Fibroblast of lung (primary cell): ENCODE results near the gene PTPN22. TPM values are rescaled to one million over a fixed set of nuclear protein-coding genes. Genes with fewer than 3 reads are reported as not detected.

Experiments used
- DNase-seq, 2 donors: peaks; one replicate each; pipeline versions ENCODE4 v3.0.0 to v3.0.0-alpha.2; 2010; ENCODE audit warnings: low read depth in 2 of 2
- H2AFZ ChIP-seq: 2 replicates; pipeline ENCODE4 v1.5.1; 2012; ENCODE audit warnings: low read length, control low read depth, inconsistent platforms
- H3K27ac ChIP-seq: 2 replicates; pipeline ENCODE4 v1.5.1; 2011; ENCODE audit warnings: low read length, control low read depth; ENCODE audit not compliant: insufficient read depth
- H3K27me3 ChIP-seq: 2 replicates; pipeline ENCODE4 v1.5.1; 2011; ENCODE audit warnings: mild to moderate bottlenecking, low read length; ENCODE audit not compliant: control insufficient read depth, insufficient read depth
- H3K36me3 ChIP-seq: 2 replicates; pipeline ENCODE4 v1.5.1; 2011; ENCODE audit warnings: low read length; ENCODE audit not compliant: control insufficient read depth, insufficient read depth
- H3K4me1 ChIP-seq: 2 replicates; pipeline ENCODE4 v1.5.1; 2011; ENCODE audit warnings: low read length; ENCODE audit not compliant: control insufficient read depth, insufficient read depth; ENCODE audit errors: extremely low read depth
- H3K4me2 ChIP-seq: 2 replicates; pipeline ENCODE4 v1.5.1; 2011; ENCODE audit warnings: low read length, control low read depth; ENCODE audit not compliant: insufficient read depth; ENCODE audit errors: extremely low read depth
- H3K4me3 ChIP-seq, 4 experiments: fragments of 200-600 bp in 1 of 4; sonication (generic) in 1 of 4; replicated peaks in 1 of 4; 2 replicates each; pipeline ENCODE4 v1.5.1; 2011 to 2016; ENCODE audit warnings: low read length in 4 of 4, low read depth in 3 of 4, mild to moderate bottlenecking in 3 of 4, control low read depth in 2 of 4, inconsistent platforms in 1 of 4, mixed read lengths in 1 of 4; ENCODE audit not compliant: insufficient read depth in 1 of 4; ENCODE audit errors: control extremely low read depth in 1 of 4
- H3K79me2 ChIP-seq: 2 replicates; pipeline ENCODE4 v1.5.1; 2012; ENCODE audit warnings: mild to moderate bottlenecking, low read length, inconsistent platforms; ENCODE audit not compliant: control insufficient read depth, insufficient read depth
- H3K9ac ChIP-seq: 2 replicates; pipeline ENCODE4 v1.5.1; 2011; ENCODE audit warnings: mild to moderate bottlenecking, low read length, control low read depth; ENCODE audit not compliant: insufficient read depth
- H3K9me3 ChIP-seq: 2 replicates; pipeline ENCODE4 v1.5.1; 2012; ENCODE audit warnings: low read depth, low read length; ENCODE audit not compliant: control insufficient read depth, insufficient read depth
- H4K20me1 ChIP-seq: 2 replicates; pipeline ENCODE4 v1.5.1; 2011; ENCODE audit warnings: low read length; ENCODE audit not compliant: control insufficient read depth, insufficient read depth; ENCODE audit errors: extremely low read depth
- EZH2 ChIP-seq: IDR thresholded peaks from 2 replicates; pipeline ENCODE4 v1.5.1; 2012; ENCODE audit warnings: low read length, control low read depth, mild to moderate bottlenecking; ENCODE audit errors: missing control alignments
- polyA plus RNA-seq, 2 donors: library from polyadenylated mRNA; depleted of rRNA in 1 of 2; stranded (reverse) in 1 of 2; unstranded in 1 of 2; fragments of >200 nt; gene quantifications; 2 replicates each; pipeline ENCODE4 v1.2.1, GENCODE V29; 2011 to 2012; ENCODE audit warnings: missing spikeins in 1 of 2
- total RNA-seq: library from RNA; depleted of rRNA; stranded (reverse); fragments of >200 nt; gene quantifications from 2 replicates; pipeline ENCODE4 v1.2.1, GENCODE V29; 2014
- TF ChIP-seq, protein P1 (sequence below), 2 donors: IDR thresholded peaks in 1 of 2; conservative IDR thresholded peaks in 1 of 2; 1 replicate in 1 of 2; 2 replicates in 1 of 2; pipeline ENCODE4 v1.5.1; 2011 to 2012; ENCODE audit warnings: low read length in 2 of 2, control low read depth in 1 of 2, inconsistent platforms in 1 of 2, low read depth in 1 of 2, mild to moderate bottlenecking in 1 of 2

PTPN22 gene
- total and polyA plus RNA-seq, 2 donors (not counting 1 experiment from before 2014, with no cell fraction given) = 0.10 to 0.33 TPM

DNA sequence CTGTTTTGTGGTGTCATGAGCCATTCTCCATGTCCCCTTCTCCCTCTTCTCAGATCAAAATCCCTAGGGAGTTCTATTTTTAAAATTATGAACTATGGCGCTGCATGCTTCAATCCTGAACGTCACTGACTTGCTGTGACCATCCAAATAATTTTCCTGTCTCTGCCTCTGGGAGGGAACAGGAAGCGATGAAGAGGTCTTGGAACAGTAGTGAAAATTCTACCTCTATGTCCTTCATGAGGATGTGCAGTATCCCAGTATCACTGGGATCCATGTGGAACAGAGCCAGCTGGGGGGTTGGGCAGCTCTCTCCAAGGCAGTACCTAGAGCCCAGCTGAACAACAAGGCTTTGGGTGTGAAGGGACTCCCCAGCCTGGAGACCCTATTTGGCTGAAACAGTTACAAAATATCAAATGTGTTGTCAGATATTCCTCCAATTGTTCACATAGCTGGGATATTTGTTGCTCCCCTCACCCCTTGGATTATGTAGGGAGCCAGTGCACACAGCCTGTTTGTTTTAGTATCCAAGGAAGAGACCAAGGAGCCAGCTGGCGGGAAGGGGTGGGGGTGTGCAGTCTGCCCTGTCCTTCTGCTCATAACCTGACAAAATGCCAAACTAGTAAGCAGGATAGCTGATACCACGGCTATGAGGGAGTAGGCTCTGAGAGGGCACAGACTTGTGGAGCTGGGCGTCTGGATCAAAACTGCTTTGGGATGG is 41.2 kb upstream of the PTPN22 start:
- H3K27me3 ChIP-seq = no peaks in the 10 kb centered on the region
- H3K4me3 ChIP-seq = peak overlapping the region in 1 of 4 experiments; percentile 1
- H3K9ac ChIP-seq = no peak overlapping the region
- H3K9me3 ChIP-seq = no peaks in the 10 kb centered on the region
- H3K4me1 ChIP-seq = peaks cover 10% of the 10 kb centered on the region
- peak; percentile 74 for DNase-seq
- no peaks in the 10 kb centered on the region for H4K20me1 ChIP-seq
- H3K36me3 ChIP-seq = peaks cover 5% of the 10 kb centered on the region
- peak overlapping the region; percentile 37 for H3K27ac ChIP-seq
- TF ChIP-seq, protein P1, sequence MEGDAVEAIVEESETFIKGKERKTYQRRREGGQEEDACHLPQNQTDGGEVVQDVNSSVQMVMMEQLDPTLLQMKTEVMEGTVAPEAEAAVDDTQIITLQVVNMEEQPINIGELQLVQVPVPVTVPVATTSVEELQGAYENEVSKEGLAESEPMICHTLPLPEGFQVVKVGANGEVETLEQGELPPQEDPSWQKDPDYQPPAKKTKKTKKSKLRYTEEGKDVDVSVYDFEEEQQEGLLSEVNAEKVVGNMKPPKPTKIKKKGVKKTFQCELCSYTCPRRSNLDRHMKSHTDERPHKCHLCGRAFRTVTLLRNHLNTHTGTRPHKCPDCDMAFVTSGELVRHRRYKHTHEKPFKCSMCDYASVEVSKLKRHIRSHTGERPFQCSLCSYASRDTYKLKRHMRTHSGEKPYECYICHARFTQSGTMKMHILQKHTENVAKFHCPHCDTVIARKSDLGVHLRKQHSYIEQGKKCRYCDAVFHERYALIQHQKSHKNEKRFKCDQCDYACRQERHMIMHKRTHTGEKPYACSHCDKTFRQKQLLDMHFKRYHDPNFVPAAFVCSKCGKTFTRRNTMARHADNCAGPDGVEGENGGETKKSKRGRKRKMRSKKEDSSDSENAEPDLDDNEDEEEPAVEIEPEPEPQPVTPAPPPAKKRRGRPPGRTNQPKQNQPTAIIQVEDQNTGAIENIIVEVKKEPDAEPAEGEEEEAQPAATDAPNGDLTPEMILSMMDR (conservative IDR thresholded peaks at IDR 0.05 in 1 of 2, IDR thresholded peaks at IDR 0.05 in 1 of 2; ENCODE audit: low read depth in 1 of 2, low read length in 2 of 2) = no peak
- TF ChIP-seq EZH2 = no peak
- peak overlapping the region; percentile 14 for H2AFZ ChIP-seq
- H3K79me2 ChIP-seq = no peaks in the 10 kb centered on the region
- peak overlapping the region; percentile 21 for H3K4me2 ChIP-seq

DNA sequence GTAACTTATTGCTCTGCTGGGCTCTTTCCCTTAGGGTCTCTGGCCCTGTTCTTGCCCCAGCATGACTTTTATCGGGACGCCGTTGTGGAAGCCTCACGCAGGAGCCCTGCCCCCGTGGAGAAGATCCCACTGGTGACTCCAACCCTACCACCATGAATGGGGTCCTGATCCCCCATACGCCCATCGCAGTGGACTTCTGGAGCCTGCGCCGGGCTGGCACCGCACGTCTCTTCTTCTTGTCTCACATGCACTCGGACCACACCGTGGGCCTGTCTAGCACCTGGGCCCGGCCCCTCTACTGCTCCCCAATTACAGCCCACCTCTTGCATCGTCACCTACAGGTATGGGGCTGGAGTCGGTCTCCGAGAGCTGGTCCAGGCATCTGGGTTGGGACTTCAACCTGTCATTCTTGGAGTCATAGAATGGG is 33.9 kb upstream of the PTPN22 start:
- peaks cover 2% of the 10 kb centered on the region for H3K36me3 ChIP-seq
- no peaks in the 10 kb centered on the region for H3K4me1 ChIP-seq
- H3K9me3 ChIP-seq = no peaks in the 10 kb centered on the region
- H3K27ac ChIP-seq = peak overlapping the region; percentile 85
- DNase-seq = no peak
- TF ChIP-seq, protein P1 (conservative IDR thresholded peaks at IDR 0.05 in 1 of 2, IDR thresholded peaks at IDR 0.05 in 1 of 2; ENCODE audit: low read depth in 1 of 2, low read length in 2 of 2) = no peak
- TF ChIP-seq EZH2 = no peak
- H2AFZ ChIP-seq = peak overlapping the region; percentile 93
- peaks cover 25% of the 10 kb centered on the region for H3K79me2 ChIP-seq
- H3K4me2 ChIP-seq = peak overlapping the region; percentile 88
- H3K27me3 ChIP-seq = no peaks in the 10 kb centered on the region
- H3K4me3 ChIP-seq = peak overlapping the region; percentile 73 to 91 (median 88)
- H4K20me1 ChIP-seq = no peaks in the 10 kb centered on the region
- H3K9ac ChIP-seq = peak overlapping the region; percentile 77

DNA sequence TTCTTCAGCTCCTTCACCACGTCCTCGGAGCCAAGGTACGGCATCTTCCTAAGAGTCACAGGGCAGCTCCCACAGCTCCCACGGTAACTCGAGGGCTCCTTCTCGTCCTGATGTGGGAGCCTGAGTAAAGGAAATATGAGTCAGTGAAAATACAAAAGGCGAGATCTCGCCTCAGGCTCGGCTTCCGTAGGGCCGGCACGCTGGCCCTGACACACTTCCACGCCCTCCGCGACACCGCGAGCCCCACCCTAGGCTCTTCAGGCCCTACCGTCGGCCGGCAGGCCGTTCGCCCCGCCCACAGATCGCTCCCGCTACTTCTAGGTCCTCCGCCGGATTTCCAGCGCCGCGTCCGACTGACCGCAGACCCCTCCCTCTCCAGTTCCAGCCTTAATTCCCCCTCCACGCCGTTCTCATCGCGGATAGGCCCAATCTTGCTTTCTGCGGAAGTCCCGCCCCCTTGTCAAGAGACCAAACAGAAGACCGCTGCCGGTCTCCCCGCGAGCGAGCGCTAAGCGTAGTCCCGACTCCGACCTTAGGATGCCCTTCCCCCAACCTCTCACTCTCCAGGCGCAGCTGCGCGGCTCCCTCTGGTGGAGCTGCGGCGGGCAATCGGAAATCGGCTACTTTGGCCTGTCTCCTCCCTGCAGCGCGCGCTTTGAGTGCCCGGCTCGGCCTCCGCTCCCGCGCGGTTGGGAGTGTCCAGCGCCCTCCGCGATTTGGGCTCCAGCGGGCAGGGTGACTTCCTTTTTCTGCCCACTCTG is 33.3 kb upstream of the PTPN22 start, which contains the start of the genes AP4B1 and DCLRE1B:
AP4B1 (minus strand) TSS at position 126 of the 761 bp plus-strand sequence; CDS start at position 44, 82 bp downstream.
DCLRE1B (plus strand) TSS at position 653 of the 761 bp plus-strand sequence. CDS start 261 bp downstream, outside the sequence.
- no peaks in the 10 kb centered on the region for H4K20me1 ChIP-seq
- TF ChIP-seq, protein P1 (conservative IDR thresholded peaks at IDR 0.05 in 1 of 2, IDR thresholded peaks at IDR 0.05 in 1 of 2; ENCODE audit: low read depth in 1 of 2, low read length in 2 of 2) = peak; percentile 66 to 68
- no peak for TF ChIP-seq EZH2
- H3K79me2 ChIP-seq = peaks cover 25% of the 10 kb centered on the region
- DNase-seq = peak; percentile 100
- H2AFZ ChIP-seq = peak within 1 kb of the TSS; percentile 93
- peak within 1 kb of the TSS; percentile 73 to 91 (median 88) for H3K4me3 ChIP-seq
- H3K4me1 ChIP-seq = no peaks in the 10 kb centered on the region
- H3K4me2 ChIP-seq = peak within 1 kb of the TSS; percentile 92
- H3K9ac ChIP-seq = peak within 1 kb of the TSS; percentile 77
- no peaks in the 10 kb centered on the region for H3K27me3 ChIP-seq
- peaks cover 2% of the 10 kb centered on the region for H3K36me3 ChIP-seq
- H3K9me3 ChIP-seq = no peaks in the 10 kb centered on the region
- peak within 1 kb of the TSS; percentile 85 for H3K27ac ChIP-seq
